Mammary epithelial cell (primary cell): ENCODE data around the gene FBXO28.

ENCODE experiments used
- CTCF ChIP-seq, 2 donors: IDR thresholded peaks in 1 of 2; conservative IDR thresholded peaks in 1 of 2; 2 replicates each; pipeline ENCODE4 v1.5.1; 2011 to 2012; ENCODE audit warnings: inconsistent platforms in 2 of 2, low read length in 2 of 2, mild to moderate bottlenecking in 2 of 2, control low read depth in 1 of 2, low read depth in 1 of 2; ENCODE audit not compliant: insufficient read depth in 1 of 2; ENCODE audit errors: extremely low read depth in 1 of 2
- EZH2 ChIP-seq: IDR thresholded peaks from 2 replicates; pipeline ENCODE4 v1.6.1; 2012; ENCODE audit warnings: low read length, inconsistent platforms, borderline replicate concordance

DNA sequence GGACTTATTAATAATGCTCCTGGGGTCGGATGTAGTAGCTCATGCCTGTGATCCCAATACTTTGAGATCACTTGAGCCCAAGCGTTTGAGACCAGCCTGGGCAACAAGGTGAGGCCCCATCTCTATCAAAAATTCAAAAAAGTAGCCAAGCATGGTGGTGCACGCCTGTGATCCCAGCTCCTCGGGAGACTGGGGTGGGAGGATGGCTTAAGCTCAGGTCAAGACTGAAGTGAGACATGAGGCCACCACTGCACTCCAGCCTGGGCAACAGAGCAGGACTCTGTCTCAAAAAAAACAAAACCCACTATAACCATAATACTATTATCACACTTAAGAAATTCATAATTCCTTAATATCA lies 67.5 kb downstream of the FBXO28 start:
- no peak for TF ChIP-seq EZH2
- no peak for TF ChIP-seq CTCF (conservative IDR thresholded peaks at IDR 0.05 in 1 of 2, IDR thresholded peaks at IDR 0.05 in 1 of 2; ENCODE audit: extremely low read depth in 1 of 2, insufficient read depth in 1 of 2, low read depth in 1 of 2, low read length in 2 of 2)
